ENCODE results near the gene AFDN.

GRCh38 chr6:167851370-167851952 lies 24.8 kb downstream of the AFDN start:
- no peak for TF ChIP-seq CTCF (conservative IDR thresholded peaks at IDR 0.05; ENCODE audit: low read depth, low read length)
- TF ChIP-seq EZH2 (IDR thresholded peaks at IDR 0.05; ENCODE audit: borderline replicate concordance, low read depth, low read length, poor library complexity, severe bottlenecking) = no peak
